H4 (cell line): Measurements from ENCODE around the gene GNPDA1. TPM values are rescaled to one million over a fixed set of nuclear protein-coding genes. Genes with fewer than 3 reads are reported as not detected.
A peak's percentile ranks its signal among the peaks of the same experiment; 100 is the strongest.
"Not testable (repeated sequence)": the region's sequence is repeated elsewhere in the genome, so short reads cannot be mapped to it uniquely, and the experiment has no call there.

Experiments used
- DNase-seq: peaks from one replicate; pipeline ENCODE4 v3.0.0-alpha.2; 2015; ENCODE audit warnings: low spot score
- total RNA-seq: library from RNA; depleted of rRNA; stranded (reverse); fragments of >200 nt; shearing (Covaris generic); gene quantifications from 2 replicates; pipeline ENCODE4 v1.2.3, GENCODE V29; 2014; rRNA removed

GNPDA1 gene
- 79.5 and 119 TPM in 2 replicates for total RNA-seq

GRCh38 chr5:142012792-142013388 lies at the start of gene GNPDA1:
TSS of gene GNPDA1 (minus strand) at chr5:142013027. CDS start at chr5:142012035, 992 bp downstream.
- DNase-seq, result peak; percentile 64

GRCh38 chr5:142059304-142059940 lies 46.6 kb upstream of the GNPDA1 start:
- DNase-seq, result peak; percentile 24

- DNase-seq, result no peak
Observed at GRCh38 chr5:142057697-142058056, 44.9 kb upstream of the GNPDA1 start.

GRCh38 chr5:142056816-142057696 lies 44.2 kb upstream of the GNPDA1 start:
- DNase-seq, result peak; percentile 29

GRCh38 chr5:142055301-142055700 lies 42.5 kb upstream of the GNPDA1 start:
- DNase-seq, result no peak

- peak; percentile 48 for DNase-seq
Observed at GRCh38 chr5:142053426-142054151, 40.8 kb upstream of the GNPDA1 start.

- DNase-seq, result not testable (repeated sequence)
Observed at GRCh38 chr5:142052026-142052425, 39.2 kb upstream of the GNPDA1 start.

- DNase-seq, result no peak
Observed at GRCh38 chr5:142048272-142048671, 35.4 kb upstream of the GNPDA1 start.

GRCh38 chr5:142046191-142046590 lies 33.4 kb upstream of the GNPDA1 start:
- DNase-seq, result no peak

GRCh38 chr5:142040881-142041280 lies 28.1 kb upstream of the GNPDA1 start:
- DNase-seq, result not testable (repeated sequence)

GRCh38 chr5:142040285-142040684 lies 27.5 kb upstream of the GNPDA1 start:
- no peak for DNase-seq

- no peak for DNase-seq
Observed at GRCh38 chr5:142038735-142039134, 25.9 kb upstream of the GNPDA1 start.

GRCh38 chr5:142037599-142037998 lies 24.8 kb upstream of the GNPDA1 start:
- DNase-seq, result not testable (repeated sequence)

- DNase-seq, result no peak
Observed at GRCh38 chr5:142036918-142037317, 24.1 kb upstream of the GNPDA1 start.

- no peak for DNase-seq
Observed at GRCh38 chr5:142034994-142035393, 22.2 kb upstream of the GNPDA1 start.

- DNase-seq, result not testable (repeated sequence)
Observed at GRCh38 chr5:142033632-142034567, 21.1 kb upstream of the GNPDA1 start.

GRCh38 chr5:142032747-142033631 lies 20.2 kb upstream of the GNPDA1 start:
- DNase-seq, result no peak

GRCh38 chr5:142032150-142032549 lies 19.3 kb upstream of the GNPDA1 start:
- no peak for DNase-seq

GRCh38 chr5:142025637-142026036 lies 12.8 kb upstream of the GNPDA1 start:
- DNase-seq, result no peak
